Measurements from ENCODE around the gene SFMBT2.
"Not testable (repeated sequence)": the region's sequence is repeated elsewhere in the genome, so short reads cannot be mapped to it uniquely, and the experiment has no call there.

The SFMBT2 gene

DNA sequence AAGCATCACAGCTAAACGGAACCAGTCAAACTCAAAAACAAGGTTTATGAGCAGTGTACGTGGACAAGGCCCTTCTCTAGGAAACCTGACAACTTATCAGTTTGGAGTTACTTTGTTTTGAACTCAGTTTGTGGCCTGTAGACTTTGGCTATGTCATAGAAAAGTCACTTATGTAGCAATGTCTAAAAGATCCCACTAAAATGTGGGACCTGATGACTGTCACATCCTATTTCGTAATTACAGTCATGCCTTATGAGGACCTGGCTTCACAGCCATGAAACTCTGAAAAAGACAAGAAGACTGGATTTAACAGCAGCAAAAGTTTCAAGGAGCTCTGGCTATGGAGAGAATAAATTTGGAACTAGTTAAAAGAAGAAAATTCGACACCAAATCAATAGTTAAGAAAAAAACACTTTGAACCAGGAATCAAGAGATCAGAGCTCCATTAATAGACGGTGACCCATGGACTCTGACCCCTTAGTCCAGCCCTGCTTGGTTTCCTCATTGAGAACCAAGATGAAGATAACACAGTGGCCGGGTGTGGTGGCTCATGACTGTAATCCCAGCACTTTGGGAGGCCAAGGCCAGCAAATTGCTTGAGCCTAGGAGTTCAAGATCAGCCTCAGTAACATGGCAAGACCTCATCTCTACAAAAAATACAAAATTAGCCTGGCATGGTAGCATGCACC lies 204.3 kb downstream of the SFMBT2 start:
- no peak for DNase-seq

DNA sequence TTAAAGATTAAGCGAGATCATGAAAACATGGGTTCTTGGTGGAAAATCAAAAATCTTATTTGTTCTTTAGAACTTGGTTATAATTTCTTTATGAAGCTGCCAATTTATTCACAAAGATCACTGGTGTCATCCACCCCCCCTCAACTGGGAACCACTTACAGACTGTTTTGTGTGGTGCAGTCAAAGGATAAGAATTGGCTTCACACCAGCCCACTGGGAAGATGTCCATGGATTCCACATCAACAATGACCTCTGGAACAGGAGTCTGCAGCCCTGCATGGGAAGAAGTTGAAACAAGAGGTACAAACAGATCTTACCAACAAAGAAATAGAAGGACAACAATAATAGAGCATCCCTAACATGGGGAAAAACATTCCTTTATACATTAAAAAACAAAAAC lies 205.2 kb downstream of the SFMBT2 start:
- DNase-seq = no peak

DNA sequence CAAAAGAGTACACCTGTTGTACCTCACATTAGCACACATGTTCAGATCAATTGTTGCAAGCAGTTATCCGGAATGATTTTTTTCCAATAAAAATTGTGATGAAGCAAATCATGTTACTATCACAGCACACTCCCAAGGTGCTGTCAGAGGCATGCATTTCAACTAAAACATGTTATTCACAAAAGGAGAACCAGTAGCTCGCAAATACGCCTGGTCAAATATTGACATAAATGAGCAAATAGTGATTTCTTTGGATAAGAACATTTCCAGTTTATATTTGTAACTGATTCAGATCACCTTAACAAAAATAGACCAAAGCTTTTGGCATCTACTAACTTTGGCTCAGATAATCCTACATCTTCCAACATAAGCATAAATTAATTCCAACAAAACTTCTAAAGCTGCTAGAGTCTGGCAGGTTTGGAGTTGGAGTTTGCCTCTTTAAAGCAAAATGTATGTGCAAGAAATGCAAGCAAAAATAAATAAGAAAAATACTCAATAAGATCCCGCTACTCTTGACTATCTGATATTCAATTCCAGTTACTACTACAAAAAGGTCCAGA lies 208.0 kb downstream of the SFMBT2 start:
- no peak for DNase-seq

DNA sequence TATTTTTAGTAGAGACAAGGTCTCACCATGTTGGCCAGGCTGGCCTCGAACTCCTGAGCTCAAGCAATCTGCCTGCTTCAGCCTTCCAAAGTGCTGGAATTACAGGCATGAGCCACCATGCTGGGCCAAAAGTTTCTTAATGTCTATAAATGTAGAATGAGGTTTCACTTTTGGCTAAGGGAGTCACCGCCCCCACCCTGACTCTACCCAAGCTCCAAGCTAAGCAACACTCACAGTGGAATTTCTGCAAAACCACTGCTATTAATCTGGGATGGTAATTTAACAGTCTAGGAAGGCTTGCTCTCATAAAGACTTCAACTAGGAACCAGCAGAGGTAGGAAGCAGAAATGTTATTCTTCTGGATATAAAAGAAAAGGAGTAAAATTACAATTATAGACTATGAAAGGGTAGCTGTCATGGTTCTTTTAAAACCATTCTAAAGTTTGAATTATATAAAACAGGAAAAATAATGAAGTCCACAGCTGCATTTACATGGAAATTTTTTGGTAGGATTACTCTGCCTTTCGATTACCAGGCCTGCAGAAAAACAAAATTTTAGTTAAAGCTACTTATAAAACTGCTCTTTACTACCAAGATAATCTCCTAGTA lies 211.6 kb downstream of the SFMBT2 start:
- no peak for DNase-seq

DNA sequence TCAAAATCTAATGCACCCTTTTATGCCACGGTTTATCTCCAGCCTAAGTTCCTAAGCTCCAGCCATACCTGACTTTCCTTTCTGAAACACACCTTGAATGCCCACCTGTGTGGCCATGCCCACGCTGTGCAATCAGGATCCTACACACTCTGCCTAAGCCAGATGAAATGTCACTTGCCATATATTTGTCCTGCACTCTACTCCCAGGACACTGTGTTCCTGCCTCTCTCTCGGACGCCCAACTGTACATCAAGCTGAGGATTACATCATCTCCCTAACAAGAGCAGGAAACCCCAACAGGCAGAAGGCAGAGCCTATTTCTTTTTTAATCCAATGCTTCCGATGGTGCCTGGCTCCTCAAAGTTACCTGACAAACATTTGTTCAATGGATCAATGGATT lies 214.6 kb downstream of the SFMBT2 start:
- DNase-seq = no peak

DNA sequence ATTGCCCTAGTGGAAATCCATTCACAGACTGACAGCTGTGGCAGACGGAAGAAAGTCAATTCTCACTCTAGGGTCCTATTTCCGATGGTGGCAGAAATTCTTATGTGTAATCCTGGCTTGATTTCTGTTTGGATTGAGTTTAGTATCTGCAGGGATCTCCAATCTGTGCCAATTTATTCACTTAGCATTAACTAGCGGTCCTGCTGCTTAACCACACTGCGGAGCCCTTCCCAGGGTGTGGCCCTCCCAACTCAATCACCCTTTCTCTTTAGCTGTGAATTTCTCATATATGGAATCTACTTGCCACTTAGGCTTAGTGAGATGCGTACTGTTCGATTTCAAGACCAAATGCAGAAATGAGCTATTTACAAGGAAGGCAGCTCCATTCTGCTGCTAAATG lies 215.7 kb downstream of the SFMBT2 start:
- no peak for DNase-seq

DNA sequence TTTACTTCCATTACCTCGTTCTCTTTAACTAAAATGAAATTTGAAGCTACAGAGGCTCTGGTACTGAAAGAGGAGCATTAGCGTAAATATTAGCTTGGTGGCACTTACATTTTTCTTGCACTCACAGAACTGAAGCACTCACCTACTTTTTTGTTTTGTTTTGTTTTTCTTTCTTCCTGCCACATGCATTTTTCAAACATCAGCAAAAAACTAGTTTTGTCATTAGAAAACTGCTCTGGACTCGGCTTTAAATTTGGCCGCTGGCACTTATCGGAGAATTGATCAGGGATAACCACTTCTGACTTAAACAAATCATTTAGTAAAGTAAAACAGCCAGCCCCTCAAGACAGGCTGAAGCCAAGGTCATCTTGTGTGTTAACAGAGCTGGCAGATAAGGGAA lies 216.3 kb downstream of the SFMBT2 start:
- no peak for DNase-seq

DNA sequence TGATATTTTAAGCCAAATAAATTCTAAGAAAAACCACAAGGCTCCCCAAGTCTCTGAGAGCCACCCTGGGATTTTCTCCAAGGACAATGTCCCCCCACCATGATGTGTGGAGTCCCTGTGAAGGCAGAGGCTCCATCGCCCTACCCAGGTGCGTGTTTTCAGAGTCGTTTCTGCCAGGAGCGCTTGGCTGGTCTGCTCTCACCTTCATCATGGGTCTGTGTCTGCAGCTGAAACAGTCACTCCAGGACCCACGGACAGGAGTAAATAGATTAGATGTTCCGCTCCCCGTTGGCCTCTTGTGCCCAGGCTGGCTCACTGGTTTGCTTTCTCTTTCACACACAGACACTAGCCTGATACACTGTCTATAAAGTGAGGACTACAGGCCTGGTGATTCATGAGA lies 217.5 kb downstream of the SFMBT2 start:
- peak; percentile 12 for DNase-seq

DNA sequence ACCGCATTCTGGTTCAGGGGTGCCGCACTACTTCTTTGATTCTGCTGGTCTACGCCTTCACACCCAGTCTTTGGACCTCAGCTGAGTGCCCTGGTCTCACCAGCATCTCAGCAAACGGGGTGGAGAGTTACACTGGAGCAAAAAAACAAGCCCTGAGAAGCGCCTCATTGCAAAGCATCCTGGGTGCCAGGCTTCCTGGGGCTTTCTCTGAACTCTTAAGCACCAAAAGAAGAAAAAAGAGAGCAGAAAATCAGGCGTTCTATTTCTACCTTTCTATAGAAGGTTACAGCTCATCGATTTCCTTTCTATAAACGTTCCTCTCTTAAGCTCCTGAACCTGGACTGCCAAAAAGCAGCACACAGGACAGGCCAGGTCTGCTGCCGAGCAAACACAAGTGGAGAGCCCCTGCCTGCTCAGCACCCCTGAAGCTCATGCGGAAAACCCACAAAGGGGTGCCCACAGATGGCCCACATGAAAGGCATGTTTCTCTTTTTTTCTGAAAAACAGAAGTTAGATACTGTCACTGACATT lies 217.9 kb downstream of the SFMBT2 start:
- DNase-seq = peak; percentile 20

DNA sequence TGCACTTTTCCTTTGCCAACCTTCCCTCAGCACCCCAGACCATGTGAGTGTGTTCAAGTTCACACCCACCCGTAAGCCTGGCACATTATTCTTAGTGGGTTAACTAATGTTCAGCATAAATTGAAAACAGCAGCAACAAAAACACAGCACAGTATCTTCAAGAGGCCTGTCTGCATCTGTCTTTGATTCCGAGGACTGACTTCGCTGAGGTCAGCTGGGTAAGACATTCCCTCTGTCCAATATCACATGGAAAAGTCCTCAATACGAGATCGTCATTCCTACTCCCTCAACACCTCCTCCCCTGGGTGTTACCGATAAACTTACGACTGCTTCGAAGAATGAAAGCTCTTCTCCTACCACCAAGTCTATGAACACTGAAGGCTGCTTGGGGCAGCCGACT lies 218.8 kb downstream of the SFMBT2 start:
- no peak for DNase-seq

DNA sequence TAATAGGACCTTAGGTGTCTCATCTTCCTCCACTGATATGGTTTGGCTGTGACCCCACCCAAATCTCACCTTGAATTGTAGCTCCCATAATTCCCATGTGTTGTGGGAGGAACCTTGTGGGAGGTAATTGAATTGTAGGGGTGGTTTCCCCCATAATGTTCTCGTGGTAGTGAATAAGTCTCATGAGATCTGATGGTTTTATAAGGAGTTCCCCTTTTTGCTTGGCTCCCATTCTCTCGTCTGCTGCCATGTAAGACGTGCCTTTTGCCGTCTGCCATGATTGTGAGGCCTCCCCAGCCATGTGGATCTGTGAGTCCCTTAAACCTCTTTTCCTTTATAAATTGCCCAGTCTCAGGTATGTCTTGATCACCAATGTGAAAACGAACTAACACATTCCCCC lies 220.1 kb downstream of the SFMBT2 start:
- DNase-seq = not testable (repeated sequence)

DNA sequence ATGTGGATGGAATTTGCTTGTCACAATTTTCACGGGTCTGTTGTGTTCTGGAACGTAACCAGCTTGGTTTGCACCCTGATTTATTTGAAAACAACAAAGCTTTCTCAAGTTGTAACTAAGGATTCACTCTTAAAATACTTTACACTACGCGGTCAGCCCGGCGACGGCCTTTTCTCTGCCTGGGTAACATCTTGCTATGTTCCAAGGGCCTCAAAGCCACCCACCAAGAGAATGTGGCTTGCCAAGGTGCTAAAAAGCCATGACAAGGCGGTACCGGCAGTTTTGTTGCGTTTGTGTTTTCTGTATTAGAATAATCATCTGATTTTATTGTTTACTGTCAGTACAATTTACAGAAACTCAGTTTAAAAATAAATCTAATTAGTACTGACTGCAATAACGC lies 220.9 kb downstream of the SFMBT2 start:
- DNase-seq = no peak

DNA sequence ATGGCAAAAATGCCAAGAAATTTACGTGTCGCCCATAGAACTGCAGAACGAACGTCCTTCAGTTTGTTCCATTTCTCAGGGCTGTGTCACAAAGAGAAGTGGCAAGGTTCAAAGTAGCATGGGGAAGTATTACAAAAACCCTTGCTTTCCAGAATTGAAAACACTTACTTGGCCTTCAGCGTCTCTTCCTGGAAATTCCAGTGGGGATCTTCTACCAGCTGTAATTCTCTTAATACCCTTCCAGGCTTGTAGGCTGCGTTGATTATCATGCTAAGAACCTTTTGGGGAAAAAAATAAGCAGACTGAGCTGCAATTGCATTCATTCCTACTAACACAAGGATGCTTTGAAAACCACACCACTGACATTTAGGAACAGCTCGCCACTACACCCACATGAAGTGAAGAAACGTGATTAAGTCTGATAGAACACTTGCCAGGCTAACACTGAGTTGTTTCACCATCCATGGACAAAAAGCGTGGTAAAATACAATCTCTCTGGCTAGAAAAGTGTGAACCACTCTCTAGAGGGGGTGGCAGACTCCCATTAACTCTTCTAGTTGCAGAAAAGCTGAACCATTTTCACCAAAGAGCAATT lies 222.3 kb downstream of the SFMBT2 start:
- no peak for DNase-seq

DNA sequence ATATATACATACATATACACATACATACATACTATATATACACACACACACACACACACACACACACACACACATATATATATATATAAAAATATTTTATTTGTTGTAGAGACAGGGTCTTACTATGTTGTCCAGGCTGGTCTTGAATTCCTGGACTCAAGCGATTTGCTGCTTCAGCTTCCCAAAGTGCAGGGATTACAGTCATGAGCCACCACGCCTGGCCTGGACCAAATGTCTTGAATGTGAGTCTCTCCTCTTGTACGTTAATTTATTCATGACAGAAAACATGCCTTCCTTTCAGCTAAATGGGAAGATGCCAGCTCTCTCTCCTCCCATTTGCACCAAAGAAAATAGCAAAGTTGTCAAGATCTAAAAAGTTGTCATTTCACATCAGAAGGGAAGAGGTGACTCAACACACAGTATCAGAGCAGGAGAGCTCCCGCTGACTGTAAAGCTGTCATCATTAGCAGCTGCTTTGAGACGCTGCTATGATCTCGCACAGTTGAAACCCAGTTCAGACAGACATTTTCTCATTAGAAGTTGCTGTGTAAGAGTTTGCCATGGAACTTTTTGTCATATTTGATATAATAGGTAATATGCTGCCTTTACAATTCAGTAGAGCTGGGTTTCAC lies 224.3 kb downstream of the SFMBT2 start:
- DNase-seq = no peak

DNA sequence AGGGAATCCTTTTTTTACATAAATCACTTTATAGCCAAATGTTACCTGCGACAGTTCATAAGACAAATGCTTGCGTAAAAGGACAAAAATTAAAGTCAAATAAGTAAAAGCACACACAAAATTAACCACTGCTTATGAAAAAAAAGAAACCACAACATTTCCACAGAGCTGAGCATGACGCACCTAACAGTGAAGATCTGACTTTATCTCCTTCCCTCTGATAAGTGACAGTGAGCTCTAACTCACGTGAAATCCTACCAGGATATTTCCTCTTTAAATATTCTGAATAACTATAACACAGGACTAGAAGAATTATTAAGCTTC lies 225.5 kb downstream of the SFMBT2 start:
- DNase-seq = no peak

DNA sequence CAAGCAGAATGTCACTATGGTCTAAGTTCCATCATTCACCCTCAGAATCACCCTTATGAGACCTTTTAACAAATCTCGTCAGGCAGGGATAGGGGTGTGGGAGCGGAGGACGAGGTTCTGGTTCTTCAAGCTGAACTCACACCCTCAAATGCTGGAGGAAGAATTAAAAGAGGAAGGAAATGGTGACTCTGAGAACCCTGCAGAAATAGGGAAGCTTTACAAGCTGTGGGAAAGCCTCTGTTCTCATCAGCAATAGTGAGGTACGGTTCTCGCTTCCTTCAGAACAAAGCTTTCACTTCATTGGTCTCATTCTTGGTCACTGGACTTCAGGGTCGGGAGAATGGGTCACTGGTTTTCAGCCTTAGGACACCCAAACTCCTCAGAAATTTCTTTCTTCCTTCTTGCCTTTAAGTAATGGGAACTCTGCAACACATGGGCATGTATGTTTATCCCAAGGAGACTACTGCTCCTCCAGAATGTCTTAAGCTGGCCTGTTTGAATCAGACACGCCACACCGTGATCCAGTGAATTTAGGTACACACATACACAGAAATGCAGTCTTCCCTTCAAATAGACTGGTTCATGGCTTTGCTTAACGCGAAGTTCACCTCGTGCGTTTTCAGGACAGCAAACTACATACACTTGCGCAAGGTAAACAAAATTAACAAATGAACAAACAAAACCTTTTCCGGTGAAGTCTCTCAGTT lies 226.0 kb downstream of the SFMBT2 start:
- no peak for DNase-seq

DNA sequence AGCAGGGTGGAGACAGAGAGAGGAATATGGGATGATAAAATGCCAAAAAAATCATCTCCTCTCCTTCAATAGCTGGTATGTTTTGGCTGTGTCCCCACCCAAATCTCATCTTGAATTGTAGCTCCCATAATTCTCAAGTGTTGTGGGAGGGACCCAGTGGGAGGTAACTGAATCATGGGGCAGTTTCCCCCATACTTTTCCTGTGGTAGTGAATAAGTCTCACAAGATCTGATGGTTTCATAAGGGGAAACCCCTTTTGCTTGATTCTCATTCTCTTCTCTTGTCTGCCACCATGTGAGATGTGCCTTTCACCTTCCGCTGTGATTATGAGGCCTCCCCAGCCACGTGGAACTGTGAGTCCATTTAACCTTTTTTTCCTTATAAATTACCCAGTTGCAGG lies 226.7 kb downstream of the SFMBT2 start:
- DNase-seq = not testable (repeated sequence)

DNA sequence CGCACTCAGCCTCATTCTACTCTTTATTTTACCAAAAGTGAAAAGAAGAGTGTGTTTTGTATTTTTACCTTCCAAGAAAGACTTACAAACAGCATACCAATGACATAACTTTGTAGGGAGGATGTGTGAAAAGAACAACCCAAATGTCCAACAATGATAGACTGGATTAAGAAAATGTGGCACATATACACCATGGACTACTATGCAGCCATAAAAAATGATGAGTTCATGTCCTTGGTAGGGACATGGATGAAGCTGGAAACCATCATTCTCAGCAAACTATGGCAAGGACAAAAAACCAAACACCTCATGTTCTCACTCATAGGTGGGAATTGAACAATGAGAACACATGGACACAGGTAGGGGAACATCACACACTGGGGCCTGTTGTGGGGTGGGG lies 228.5 kb downstream of the SFMBT2 start:
- not testable (repeated sequence) for DNase-seq

DNA sequence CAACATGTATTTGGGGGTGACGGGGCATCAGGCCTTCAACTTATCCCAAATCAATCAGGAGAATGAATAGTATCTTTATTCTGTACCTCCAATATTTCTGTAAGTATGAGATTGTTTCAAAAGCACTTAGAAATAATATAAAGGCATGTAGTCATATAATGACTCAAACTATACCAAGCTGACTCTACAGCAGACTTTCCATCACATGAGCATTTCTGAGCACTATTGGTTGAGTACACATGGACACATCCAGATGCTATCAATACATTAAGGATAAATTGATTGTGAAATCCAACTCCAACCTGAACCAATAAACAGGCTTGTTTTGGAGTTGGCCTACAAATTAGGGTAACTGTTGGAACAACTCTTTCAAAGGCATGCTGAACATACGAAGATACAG lies 229.4 kb downstream of the SFMBT2 start:
- no peak for DNase-seq

DNA sequence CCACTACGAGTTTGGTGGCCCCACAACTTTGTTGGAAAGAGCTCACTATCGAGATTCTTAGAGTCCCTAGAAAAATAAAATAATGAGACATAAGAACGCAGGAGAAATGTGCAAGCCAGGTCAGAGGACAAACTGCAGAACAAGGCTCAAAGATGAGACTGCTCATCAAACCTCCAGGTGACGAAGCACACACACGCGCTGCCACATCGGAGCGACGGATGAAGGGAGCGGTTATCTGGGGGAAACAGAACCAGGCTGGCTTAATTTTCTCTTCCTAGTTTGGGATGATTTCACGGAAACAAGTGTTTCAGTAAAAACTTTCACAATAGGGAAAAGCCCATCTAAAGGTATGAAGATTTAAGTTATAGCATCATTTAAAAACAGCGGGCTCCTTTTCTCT lies 231.3 kb downstream of the SFMBT2 start:
- DNase-seq = no peak

DNA sequence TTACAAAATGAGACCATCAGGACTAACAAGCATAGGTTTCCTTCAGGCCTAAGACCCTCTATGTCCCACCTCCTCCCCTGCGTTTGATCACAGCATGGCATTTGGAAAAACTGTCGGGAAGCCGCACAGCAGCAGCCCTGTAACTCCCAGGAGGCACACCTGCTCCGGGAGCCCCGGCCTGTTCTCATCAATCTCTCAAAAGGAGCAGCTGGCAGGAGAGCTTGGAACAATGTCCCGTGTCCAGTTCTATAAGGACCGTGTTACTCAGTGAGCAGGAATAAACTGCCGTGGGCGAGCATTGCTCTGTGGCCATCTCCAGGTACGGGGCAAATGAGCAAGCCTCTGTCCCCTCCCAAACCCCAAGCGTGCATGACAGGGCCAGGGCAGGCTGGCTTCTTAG lies 236.9 kb downstream of the SFMBT2 start:
- no peak for DNase-seq

DNA sequence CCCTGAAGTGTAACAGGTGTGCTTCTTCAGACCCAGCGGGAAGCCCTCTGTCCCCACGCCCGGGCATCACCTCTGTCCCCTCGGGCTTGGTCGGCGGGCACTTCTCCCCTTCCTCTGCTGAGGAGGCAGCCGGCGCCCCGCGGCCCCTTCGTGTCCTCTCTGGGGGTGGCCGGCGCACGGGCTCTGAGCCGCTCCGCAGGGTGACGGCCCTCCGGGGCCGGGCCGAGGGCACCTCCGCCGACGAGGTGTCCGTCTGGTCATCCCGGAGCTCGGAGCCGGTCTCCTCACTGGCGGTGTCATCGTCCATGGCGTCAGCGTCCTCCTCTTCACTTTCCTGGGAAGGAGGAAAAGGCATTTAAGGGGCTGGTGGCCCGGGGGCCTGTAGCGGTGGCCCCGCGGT lies 239.0 kb downstream of the SFMBT2 start:
- no peak for DNase-seq

Data from stimulated activated CD4-positive, alpha-beta T cell treated with anti-CD3 and anti-CD28 coated beads, Interleukin-12 subunit alpha, Interleukin-12 subunit beta, amount 100 ng/mL, for 4 hours (primary cell).